Upper lobe of left lung (tissue), 6 donors: ENCODE measurements around the gene EPS15. TPM values are rescaled to one million over a fixed set of nuclear protein-coding genes. Genes with fewer than 3 reads are reported as not detected.
"Not testable (repeated sequence)": the region's sequence is repeated elsewhere in the genome, so short reads cannot be mapped to it uniquely, and the experiment has no call there.

Experiments used
- ATAC-seq, 2 donors: fragments of 200-7000 bp; cut with Tn5 transposase; one replicate each; pipeline ENCODE4 v1.9.1; 2022; ENCODE audit warnings: mild to moderate bottlenecking in 2 of 2, moderate library complexity in 2 of 2; ENCODE audit not compliant: low FRiP score in 2 of 2
- DNase-seq, 2 donors: peaks; one replicate each; pipeline ENCODE4 v3.0.0-alpha.2; 2019 to 2020
- H3K27ac ChIP-seq, 4 donors: fragments of 200-600 bp; sonication (generic); one replicate each; pipeline ENCODE4 v1.5.1; 2016 to 2019
- H3K27me3 ChIP-seq, 4 donors: fragments of 200-600 bp; sonication (generic); one replicate each; pipeline ENCODE4 v1.5.1; 2017 to 2019
- H3K36me3 ChIP-seq, 4 donors: fragments of 200-600 bp; sonication (generic); one replicate each; pipeline ENCODE4 v1.5.1; 2016 to 2019
- H3K4me1 ChIP-seq, 4 donors: fragments of 200-600 bp; sonication (generic); one replicate each; pipeline ENCODE4 v1.5.1; 2018 to 2019
- H3K4me3 ChIP-seq, 4 donors: fragments of 200-600 bp; sonication (generic); one replicate each; pipeline ENCODE4 v1.5.1; 2017 to 2019; ENCODE audit warnings: mild to moderate bottlenecking in 2 of 4, moderate library complexity in 1 of 4
- H3K9me3 ChIP-seq, 4 donors: fragments of 200-600 bp; sonication (generic); one replicate each; pipeline ENCODE4 v1.5.1; 2018 to 2019
- CTCF ChIP-seq, 6 experiments: fragments of 450-650 bp in 4 of 6; fragments of 200-600 bp in 2 of 6; sonication (generic) in 2 of 6; IDR thresholded peaks; one replicate each; pipeline ENCODE4 v1.5.1; 2016 to 2019; ENCODE audit warnings: antibody characterized with exemption in 6 of 6
- EP300 ChIP-seq, 4 donors: sonication (generic); formaldehyde crosslinking; IDR thresholded peaks; one replicate each; pipeline ENCODE4 v1.5.1; 2017; ENCODE audit warnings: antibody characterized with exemption in 4 of 4, control low read depth in 2 of 4
- POLR2A ChIP-seq, 4 donors: fragments of 450-650 bp; IDR thresholded peaks; one replicate each; pipeline ENCODE4 v1.5.1; 2016 to 2017; ENCODE audit warnings: antibody characterized with exemption in 4 of 4, mild to moderate bottlenecking in 2 of 4
- POLR2AphosphoS5 ChIP-seq, 2 donors: sonication (generic); formaldehyde crosslinking; IDR thresholded peaks; one replicate each; pipeline ENCODE4 v1.5.1; 2017; ENCODE audit warnings: antibody characterized with exemption in 2 of 2
- WGBS, 2 donors: methylation state at CpG; one replicate each; pipeline ENCODE4 v1.1.5; 2017 to 2018; 5-methylcytosine and 5-hydroxymethylcytosine counted together
- total RNA-seq, 6 donors: library from RNA; depleted of rRNA in 4 of 6; stranded (reverse); fragments of >200 nt in 4 of 6; gene quantifications; one replicate each; pipeline versions ENCODE4 v1.1.0 to v1.2.1, GENCODE V29; 2016 to 2021
- donor health status: DM: no; HTN: no; CAD: no; lungs with moderate emphysema.
- donor health status: DM: no; HTN: yes; CAD: no; lungs with severe emphysema.

The EPS15 gene
- total RNA-seq, 6 donors from 2014 or later, result 50.4 to 181 (median 73.3) TPM

DNA sequence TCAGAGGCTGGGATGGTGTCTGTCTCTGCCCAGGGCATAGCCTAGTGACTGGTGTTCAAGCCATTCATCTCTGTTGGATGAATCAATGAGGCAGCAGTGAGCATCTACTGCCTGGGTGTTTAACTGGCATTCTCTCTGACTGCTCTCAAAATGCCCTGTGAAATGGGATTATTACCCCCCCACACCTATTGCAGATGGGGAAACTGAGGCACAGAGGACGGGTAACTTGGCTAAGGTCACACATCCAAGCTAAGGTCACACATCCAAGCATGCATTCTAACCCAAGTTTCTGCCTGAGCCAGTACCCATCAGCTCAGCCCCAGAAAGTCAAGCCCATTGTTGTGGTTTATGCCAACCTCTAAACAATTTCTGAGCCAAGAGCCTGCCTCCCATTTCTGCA lies 193.7 kb downstream of the EPS15 start:
- Histone ChIP-seq H3K36me3 (no peaks in the 10 kb centered on the region), H3K27me3 (peaks cover 0 to 9% (median 0%) of the 10 kb centered on the region in 4 donors), H3K9me3 (no peaks in the 10 kb centered on the region), H3K27ac (no peak overlapping the region), H3K4me1 (peaks cover 0 to 17% (median 5%) of the 10 kb centered on the region in 4 donors), H3K4me3 (no peak overlapping the region)
- no peak for DNase-seq
- ATAC-seq, result no peak
- 86% methylated on average over 1 of the region's 1 CpG; no CpG with 5 or more reads in 1 of the 2 donors for WGBS, 2 donors
- no peak for TF ChIP-seq POLR2A (IDR thresholded peaks at IDR 0.05)
- TF ChIP-seq POLR2AphosphoS5 (IDR thresholded peaks at IDR 0.05), result no peak
- no peak for TF ChIP-seq CTCF (IDR thresholded peaks at IDR 0.05)
- no peak for TF ChIP-seq EP300 (IDR thresholded peaks at IDR 0.05)

- ATAC-seq, H3K27ac ChIP-seq, DNase-seq, H3K4me3 ChIP-seq, H3K9me3 ChIP-seq, H3K36me3 ChIP-seq, H3K27me3 ChIP-seq: not testable (repeated sequence)
- peaks cover 0 to 17% (median 4%) of the 10 kb centered on the region in 4 donors for H3K4me1 ChIP-seq
- 93 to 96% methylated on average over 8 of the region's 8 CpGs for WGBS, 2 donors
Measured at GRCh38 chr1:51325011-51325385, 194.1 kb downstream of the EPS15 start.

DNA sequence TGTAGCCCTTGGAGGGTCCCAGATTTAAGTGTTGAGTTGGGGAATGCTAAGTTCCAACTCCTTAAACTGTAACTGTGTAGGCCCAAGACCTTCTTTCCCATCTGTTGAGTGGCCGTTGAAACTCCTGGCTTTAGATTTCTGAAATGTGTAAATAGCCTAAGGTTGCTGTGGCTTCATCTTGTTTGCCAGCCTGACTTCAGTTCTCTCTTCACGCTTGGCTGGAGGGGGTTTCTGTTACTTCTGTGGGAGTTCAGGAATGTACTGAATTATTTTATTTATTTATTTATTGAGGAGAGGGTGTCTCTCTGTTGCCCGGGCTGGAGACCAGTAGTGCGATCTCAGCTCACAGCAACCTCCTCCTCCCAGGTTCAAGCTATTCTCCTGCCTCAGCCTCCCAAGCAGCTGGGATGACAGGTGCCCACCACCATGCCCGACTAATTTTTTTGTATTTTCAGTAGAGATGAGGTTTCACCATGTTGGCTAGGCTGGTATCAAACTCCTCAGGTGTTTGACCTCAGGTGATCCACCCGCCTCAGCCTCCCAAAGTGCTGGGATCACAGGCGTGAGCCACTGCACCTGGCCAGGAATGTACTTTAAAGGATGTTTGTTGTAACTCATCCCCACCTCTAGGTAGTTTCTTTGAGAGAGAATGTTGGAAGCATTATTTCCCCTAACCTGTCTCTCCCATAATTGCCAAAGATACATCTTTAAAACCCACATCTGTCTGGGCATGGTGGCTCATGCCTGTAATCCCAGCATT lies 194.6 kb downstream of the EPS15 start:
- H3K27ac ChIP-seq, result no peak overlapping the region
- no peaks in the 10 kb centered on the region for H3K9me3 ChIP-seq
- no peak for TF ChIP-seq CTCF (IDR thresholded peaks at IDR 0.05)
- TF ChIP-seq POLR2A (IDR thresholded peaks at IDR 0.05), result no peak
- no peak for TF ChIP-seq EP300 (IDR thresholded peaks at IDR 0.05)
- TF ChIP-seq POLR2AphosphoS5 (IDR thresholded peaks at IDR 0.05), result no peak
- H3K4me1 ChIP-seq, result peaks cover 0 to 17% (median 0%) of the 10 kb centered on the region in 4 donors
- DNase-seq (no peak), ATAC-seq (no peak)
- peaks cover 0 to under 1% (median 0%) of the 10 kb centered on the region in 4 donors for H3K27me3 ChIP-seq
- H3K36me3 ChIP-seq, result no peaks in the 10 kb centered on the region
- no peak overlapping the region for H3K4me3 ChIP-seq
- WGBS, 2 donors, result 83 to 88% methylated on average over 7 of the region's 7 CpGs

DNA sequence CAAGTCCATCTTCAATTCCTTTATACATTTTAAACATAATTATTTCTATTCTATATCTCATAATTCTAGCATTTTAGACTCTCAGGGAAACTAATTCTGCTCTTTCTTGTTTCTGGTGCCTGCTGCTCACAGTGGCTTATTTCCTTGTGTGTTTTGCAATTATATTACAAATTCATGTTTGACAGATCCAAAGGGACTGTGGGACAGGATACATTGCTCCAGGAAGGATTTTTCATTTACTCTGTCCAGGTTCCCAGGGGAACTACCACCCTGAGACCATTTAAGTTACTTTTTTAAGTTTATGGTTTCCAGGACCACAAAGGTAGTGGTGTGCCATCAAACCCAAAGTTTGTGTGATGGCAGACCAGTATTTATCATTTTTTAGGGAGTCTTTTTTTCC lies 195.3 kb downstream of the EPS15 start:
- Histone ChIP-seq H3K4me3 (no peak overlapping the region), H3K4me1 (peaks cover 0 to 13% (median 0%) of the 10 kb centered on the region in 4 donors), H3K27ac (no peak overlapping the region), H3K9me3 (no peaks in the 10 kb centered on the region), H3K27me3 (no peaks in the 10 kb centered on the region), H3K36me3 (no peaks in the 10 kb centered on the region)
- ATAC-seq (no peak), DNase-seq (no peak)
- TF ChIP-seq POLR2A (IDR thresholded peaks at IDR 0.05) (no peak), EP300 (IDR thresholded peaks at IDR 0.05) (no peak), POLR2AphosphoS5 (IDR thresholded peaks at IDR 0.05) (no peak), CTCF (IDR thresholded peaks at IDR 0.05) (no peak)

DNA sequence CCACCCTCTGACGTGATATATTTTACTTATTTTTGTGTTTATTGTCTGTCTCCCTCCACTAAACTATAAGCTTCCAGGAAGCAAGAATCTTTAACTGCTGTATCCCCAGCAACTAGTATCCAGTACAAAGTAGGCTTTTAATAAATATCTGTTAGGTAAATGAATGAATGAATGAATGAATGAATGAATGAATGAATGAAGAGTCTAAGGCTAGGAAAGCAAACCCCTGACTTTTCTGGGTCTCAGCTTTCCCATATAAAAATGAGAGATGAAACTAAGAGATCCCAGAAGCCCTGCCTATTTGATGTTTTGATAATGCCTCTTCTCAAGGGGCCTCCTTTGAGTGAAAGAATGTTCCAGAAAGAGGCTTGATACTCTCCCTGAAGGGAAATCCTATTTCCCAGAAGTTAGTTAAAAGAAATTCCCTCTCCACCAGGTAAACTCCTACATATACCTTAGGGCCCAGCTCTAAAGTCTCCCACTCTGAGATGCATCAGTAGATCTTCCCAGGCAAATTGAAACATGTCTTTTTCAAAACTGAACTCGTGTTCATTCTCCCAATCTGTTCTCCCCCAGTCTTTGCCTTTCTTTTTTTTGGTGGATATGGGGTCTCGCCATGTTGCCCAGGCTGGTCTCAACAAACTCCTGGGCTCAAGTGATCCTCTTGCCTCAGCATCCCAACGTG lies 196.5 kb downstream of the EPS15 start:
- Histone ChIP-seq H3K36me3 (no peaks in the 10 kb centered on the region), H3K9me3 (no peaks in the 10 kb centered on the region), H3K4me1 (peaks cover 0 to 11% (median 0%) of the 10 kb centered on the region in 4 donors), H3K4me3 (no peak overlapping the region), H3K27me3 (no peaks in the 10 kb centered on the region), H3K27ac (no peak overlapping the region)
- TF ChIP-seq EP300 (IDR thresholded peaks at IDR 0.05), result no peak
- no peak for TF ChIP-seq POLR2AphosphoS5 (IDR thresholded peaks at IDR 0.05)
- TF ChIP-seq CTCF (IDR thresholded peaks at IDR 0.05), result no peak
- no peak for TF ChIP-seq POLR2A (IDR thresholded peaks at IDR 0.05)
- DNase-seq, result no peak
- 88 to 90% methylated on average over 4 of the region's 4 CpGs for WGBS, 2 donors
- no peak for ATAC-seq
